Activated CD4-positive, CD25-positive, alpha-beta regulatory T cell treated with anti-CD3 and anti-CD28 coated beads, Interleukin-2, amount 50 U/mL, for 24 hours (primary cell): ENCODE results near the gene TESPA1.
A peak's percentile ranks its signal among the peaks of the same experiment; 100 is the strongest.
"Not testable (repeated sequence)": the region's sequence is repeated elsewhere in the genome, so short reads cannot be mapped to it uniquely, and the experiment has no call there.

ENCODE experiments used
- ATAC-seq, 2 donors: fragments of 150-1000 bp; cut with Tn5 transposase; one replicate each; pipeline ENCODE4 v1.10.0; 2021; ENCODE audit warnings: mild to moderate bottlenecking in 1 of 2, moderate library complexity in 1 of 2

TESPA1 gene, protein sequence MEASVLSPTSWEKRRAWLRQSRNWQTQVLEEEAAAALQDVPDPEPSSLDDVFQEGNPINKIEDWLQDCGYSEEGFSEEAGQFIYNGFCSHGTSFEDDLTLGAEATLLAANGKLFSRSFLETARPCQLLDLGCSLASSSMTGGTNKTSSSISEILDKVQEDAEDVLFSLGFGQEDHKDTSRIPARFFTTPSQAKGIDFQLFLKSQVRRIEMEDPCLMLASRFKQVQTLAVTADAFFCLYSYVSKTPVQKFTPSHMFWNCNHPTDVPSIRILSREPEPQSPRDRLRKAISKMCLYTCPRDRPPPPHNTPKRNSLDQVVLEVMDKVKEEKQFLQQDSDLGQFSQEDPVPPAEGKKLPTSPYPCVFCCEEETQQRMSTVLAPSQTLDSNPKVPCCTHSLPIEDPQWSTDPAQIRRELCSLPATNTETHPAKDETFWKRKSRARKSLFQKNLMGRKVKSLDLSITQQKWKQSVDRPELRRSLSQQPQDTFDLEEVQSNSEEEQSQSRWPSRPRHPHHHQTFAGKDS

DNA sequence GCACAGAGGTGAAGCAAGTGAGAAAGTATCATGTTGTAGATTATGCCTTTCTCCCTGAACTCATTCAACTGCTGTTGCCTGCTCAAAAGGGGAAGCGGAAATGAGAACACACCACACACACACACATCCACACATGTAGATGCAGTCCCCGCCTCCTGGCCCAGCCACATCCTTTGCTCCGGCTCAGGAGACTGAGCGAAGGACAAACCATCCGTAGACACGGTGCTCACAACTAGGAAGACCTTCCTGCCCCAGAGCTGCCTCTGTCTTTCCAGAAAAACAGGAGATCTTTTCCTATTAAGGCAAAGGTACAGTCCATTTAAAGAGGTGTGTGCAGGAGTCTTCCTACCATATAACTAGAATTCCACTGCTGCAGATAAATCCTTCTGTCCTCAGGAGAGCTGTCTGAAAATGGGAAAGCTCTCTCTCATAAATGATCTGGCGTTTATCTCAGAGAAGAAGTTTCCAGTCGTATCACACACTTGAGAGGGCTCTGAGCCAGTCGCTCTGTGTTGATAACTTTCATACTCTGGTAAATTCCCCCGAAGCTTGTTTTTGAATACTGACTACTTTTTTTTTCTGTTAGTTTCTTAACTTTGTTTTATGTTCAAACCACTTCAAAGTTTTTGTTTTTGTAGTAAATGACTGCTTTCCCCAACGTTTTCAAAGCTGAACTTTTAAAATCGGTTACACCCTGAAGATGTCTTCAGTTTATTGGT, at the start of gene TESPA1:
TESPA1 (minus strand) TSS at position 105 of the 719 bp plus-strand sequence. CDS start 10,200 bp downstream, outside the sequence.
- ATAC-seq = peak; percentile 77 to 88

GRCh38 chr12:55034218-55034617, 49.7 kb upstream of the TESPA1 start:
- ATAC-seq = no peak

- no peak for ATAC-seq
Observed at GRCh38 chr12:55025508-55025907, 40.9 kb upstream of the TESPA1 start.

DNA sequence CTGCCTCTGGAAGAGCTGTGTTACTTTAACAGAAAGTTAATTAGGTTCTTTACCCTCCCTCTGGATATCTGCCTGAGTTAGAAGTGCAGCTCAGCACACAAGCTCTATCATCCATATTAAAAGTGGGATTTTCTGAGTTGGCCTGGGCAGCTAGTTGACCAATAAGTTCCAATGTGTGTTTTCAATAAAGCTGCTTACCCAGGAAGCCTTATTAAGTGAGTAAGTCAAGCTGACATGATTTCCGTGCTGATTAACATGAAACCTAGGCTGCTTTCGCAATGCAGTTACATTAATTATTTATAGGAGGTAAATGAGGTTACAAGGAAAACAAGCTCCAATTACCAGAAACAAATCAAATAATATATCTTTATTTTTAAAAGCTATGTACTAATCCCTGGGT, 40.0 kb upstream of the TESPA1 start:
- no peak for ATAC-seq

- ATAC-seq = no peak
Observed at GRCh38 chr12:55019784-55020183, 35.2 kb upstream of the TESPA1 start, which contains the start of gene NEUROD4. TSS of gene NEUROD4 (plus strand) at chr12:55019974. CDS start at chr12:55026440, 6,466 bp downstream.

DNA sequence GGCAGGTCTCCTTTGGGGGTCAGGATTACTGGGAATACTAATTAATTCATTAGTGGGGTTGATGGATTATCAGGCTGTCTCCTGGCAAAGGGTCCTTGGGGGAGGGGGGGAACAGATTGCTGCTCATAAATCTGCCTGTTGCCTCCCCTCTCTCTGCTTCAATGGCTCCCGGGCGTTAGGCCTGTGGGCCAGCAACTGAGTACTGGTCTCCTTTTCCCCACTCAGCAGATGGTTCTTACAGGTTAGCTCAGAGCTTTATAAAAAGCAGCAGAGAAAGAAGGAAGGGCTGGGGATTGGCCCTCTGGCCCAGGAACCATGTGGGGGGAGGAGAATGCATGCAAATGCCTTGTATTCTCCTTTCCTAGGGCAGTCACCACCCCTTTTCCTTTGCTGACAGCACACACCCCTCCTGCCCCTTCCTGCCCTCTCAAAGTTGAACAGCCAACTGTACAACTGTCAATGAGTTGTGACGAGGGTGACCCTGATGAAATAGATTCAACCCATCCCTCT, 32.9 kb upstream of the TESPA1 start:
- ATAC-seq = no peak

GRCh38 chr12:55008944-55009585, 24.5 kb upstream of the TESPA1 start:
- no peak for ATAC-seq

- no peak for ATAC-seq
Observed at GRCh38 chr12:55002355-55002754, 17.8 kb upstream of the TESPA1 start.

DNA sequence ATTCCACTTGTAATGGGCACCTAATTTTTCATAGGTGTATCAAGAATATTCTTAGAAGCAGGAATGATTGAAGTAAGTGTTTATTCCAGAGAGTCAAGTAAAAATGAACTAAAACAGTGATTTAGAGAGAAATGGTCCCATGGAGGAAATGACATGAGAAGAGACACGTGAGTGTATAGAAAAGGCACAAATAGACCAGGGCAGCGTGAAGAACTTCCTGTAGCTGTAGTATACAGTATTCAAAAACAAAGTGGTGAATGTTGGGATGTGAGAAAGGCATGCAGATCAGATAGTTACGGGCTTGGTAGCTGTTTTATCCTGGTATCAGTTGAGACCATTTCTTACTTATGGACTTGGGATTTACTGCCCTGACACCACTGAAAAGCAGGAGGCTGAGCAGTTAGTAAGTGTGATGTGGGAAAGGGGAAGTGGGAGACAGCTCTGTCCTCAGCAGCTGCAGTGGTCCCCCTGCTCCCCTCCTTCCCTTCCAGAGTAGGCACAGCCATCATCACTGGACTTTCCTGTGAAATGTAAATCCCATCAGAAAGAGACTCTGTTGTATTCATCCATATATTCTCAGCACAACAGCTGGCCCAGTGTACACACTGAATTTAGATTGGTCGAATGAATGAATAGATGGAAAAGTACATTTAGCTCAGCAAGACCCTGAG, 16.8 kb upstream of the TESPA1 start:
- ATAC-seq = no peak

- ATAC-seq = no peak
Observed at GRCh38 chr12:54998958-54999510, 14.5 kb upstream of the TESPA1 start.

GRCh38 chr12:54997929-54998522, 13.5 kb upstream of the TESPA1 start:
- ATAC-seq = no peak

- no peak for ATAC-seq
Observed at GRCh38 chr12:54996205-54996604, 11.6 kb upstream of the TESPA1 start.

- peak; percentile 81 to 82 for ATAC-seq
Observed at GRCh38 chr12:54993181-54993835, 8.7 kb upstream of the TESPA1 start.

DNA sequence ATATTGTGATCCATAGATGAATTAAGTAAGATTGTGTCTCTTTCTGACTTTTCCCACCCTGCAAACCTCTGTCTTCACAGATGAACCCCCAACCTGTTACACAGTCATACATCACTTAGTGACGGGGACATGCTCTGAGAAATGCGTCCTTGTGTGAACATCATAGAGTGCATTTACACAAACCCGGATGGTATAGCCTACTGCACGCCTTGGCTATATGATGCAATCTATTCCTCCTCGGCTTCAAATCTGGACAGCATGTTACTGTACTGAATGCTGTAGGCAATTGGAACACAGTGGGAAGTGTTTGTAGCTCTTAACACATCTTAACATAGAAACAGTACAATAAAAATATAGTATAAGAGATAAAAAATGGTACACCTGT, 7.4 kb upstream of the TESPA1 start:
- no peak for ATAC-seq

- ATAC-seq = peak; percentile 62 to 71
Observed at GRCh38 chr12:54991161-54991990, 6.8 kb upstream of the TESPA1 start.

GRCh38 chr12:54989829-54990228, 5.3 kb upstream of the TESPA1 start:
- no peak for ATAC-seq

DNA sequence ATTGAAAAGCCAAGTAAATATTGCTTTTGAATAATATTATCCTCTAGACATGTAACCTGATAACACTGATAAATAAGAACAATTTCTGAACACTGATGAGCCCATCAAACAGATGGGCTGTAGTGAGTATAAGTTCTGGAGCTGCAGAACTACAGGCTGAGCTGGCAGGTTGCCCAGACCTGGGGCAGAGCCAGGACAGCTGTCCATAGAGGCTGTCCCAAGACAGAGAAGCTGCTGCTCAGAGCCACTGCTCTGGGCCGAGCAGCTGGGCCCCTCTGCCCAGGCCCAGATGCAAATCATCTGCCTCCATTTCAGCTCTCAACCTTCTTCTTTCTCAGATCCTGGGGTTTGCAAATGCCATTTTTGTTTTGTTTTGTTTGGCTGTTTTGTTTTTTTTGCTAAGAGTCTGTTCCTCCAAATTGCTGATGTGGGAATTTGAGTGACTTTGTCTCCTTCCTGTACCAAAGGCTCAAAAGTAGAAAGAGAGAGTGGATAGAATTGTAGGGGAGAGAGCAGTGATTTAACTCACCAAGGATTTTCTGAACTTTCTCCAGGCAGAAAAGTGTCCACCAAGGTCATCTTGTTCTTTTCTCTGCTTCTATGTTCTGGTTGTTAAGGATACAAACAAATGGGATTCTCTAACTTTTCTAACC, 4.0 kb upstream of the TESPA1 start:
- ATAC-seq = no peak

GRCh38 chr12:54987611-54988231, 3.2 kb upstream of the TESPA1 start:
- no peak for ATAC-seq

GRCh38 chr12:54986773-54987172, 2.2 kb upstream of the TESPA1 start:
- ATAC-seq = not testable (repeated sequence)
